ENCODE data around the gene SHISAL1. TPM values are rescaled to one million over a fixed set of nuclear protein-coding genes. Genes with fewer than 3 reads are reported as not detected.
"Not testable (repeated sequence)": the region's sequence is repeated elsewhere in the genome, so short reads cannot be mapped to it uniquely, and the experiment has no call there.

SHISAL1 gene
- total RNA-seq, 2 experiments from 2014 or later: not detected

- H3K27me3 Mint-ChIP-seq: no peaks in the 10 kb centered on the region
- H3K27me3 ChIP-seq (ENCODE audit: control insufficient read depth in 1 of 2, insufficient read depth in 2 of 2, low read length in 2 of 2): peaks cover 0 to 2% of the 10 kb centered on the region in 2 experiments
- H3K36me3 Mint-ChIP-seq (ENCODE audit: low read depth): no peaks in the 10 kb centered on the region
- H3K4me1 Mint-ChIP-seq (ENCODE audit: low read depth): no peaks in the 10 kb centered on the region
- H3K4me3 Mint-ChIP-seq: no peak overlapping the region
- no peak for ATAC-seq (ENCODE audit: poor library complexity)
- intact Hi-C loops (cut with DNase I, micrococcal nuclease): no loop called here
- H3K4me1 ChIP-seq (ENCODE audit: insufficient read depth, low read length): no peaks in the 10 kb centered on the region
- no peak for TF ChIP-seq CTCF (IDR thresholded peaks at IDR 0.05)
- no peak for DNase-seq
- POLR2A ChIA-PET: no interaction called here
- CTCF ChIA-PET: no interaction called here
- no peak overlapping the region for H3K27ac ChIP-seq (ENCODE audit: low read depth in 1 of 2, low read length in 2 of 2)
- no peaks in the 10 kb centered on the region for H3K9me3 ChIP-seq (ENCODE audit: control insufficient read depth in 1 of 2, insufficient read depth in 1 of 2, low read length in 2 of 2)
- H3K4me3 ChIP-seq (ENCODE audit: low read length): no peak overlapping the region
- H3K27ac Mint-ChIP-seq: no peak overlapping the region
- H3K36me3 ChIP-seq (ENCODE audit: insufficient read depth, low read length): no peaks in the 10 kb centered on the region
- H3K9me3 Mint-ChIP-seq: no peaks in the 10 kb centered on the region
These were observed 8.4 kb downstream of the SHISAL1 start for GRCh38 chr22:44304354-44304753.

DNA sequence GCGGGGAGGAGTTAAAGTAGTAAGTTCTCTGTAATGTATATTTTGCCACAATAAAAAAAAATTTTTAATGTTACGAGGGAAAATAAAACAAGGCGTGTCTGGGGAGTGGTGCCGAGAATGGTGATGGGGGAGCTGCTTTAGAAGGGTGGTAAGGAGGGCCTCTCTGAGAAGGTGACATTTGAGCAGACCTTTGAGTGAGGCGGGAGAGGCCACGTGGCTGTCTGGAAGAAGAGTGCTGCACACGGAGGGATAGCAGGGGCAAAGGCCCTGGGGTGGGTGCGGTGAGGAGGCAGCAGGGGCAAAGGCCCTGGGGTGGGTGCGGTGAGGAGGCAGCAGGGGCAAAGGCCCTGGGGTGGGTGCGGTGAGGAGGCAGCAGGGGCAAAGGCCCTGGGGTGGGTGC is 10.4 kb downstream of the SHISAL1 start:
- POLR2A ChIA-PET; DNase-seq; H3K4me1 ChIP-seq (ENCODE audit: insufficient read depth, low read length); H3K4me1 Mint-ChIP-seq (ENCODE audit: low read depth); H3K27me3 ChIP-seq (ENCODE audit: control insufficient read depth in 1 of 2, insufficient read depth in 2 of 2, low read length in 2 of 2); H3K9me3 ChIP-seq (ENCODE audit: control insufficient read depth in 1 of 2, insufficient read depth in 1 of 2, low read length in 2 of 2); ATAC-seq (ENCODE audit: poor library complexity); CTCF ChIA-PET; H3K4me3 Mint-ChIP-seq; H3K36me3 ChIP-seq (ENCODE audit: insufficient read depth, low read length); H3K27me3 Mint-ChIP-seq; H3K27ac Mint-ChIP-seq; intact Hi-C loops (cut with DNase I, micrococcal nuclease); H3K9me3 Mint-ChIP-seq; H3K4me3 ChIP-seq (ENCODE audit: low read length); H3K27ac ChIP-seq (ENCODE audit: low read depth in 1 of 2, low read length in 2 of 2); H3K36me3 Mint-ChIP-seq (ENCODE audit: low read depth): not testable (repeated sequence)

- CTCF ChIA-PET: no interaction called here
- no peaks in the 10 kb centered on the region for H3K4me1 Mint-ChIP-seq (ENCODE audit: low read depth)
These were observed 11.7 kb downstream of the SHISAL1 start for GRCh38 chr22:44301039-44301438.

More at GRCh38 chr22:44301039-44301438, 11.7 kb downstream of the SHISAL1 start:
- peaks cover 0 to 2% of the 10 kb centered on the region in 2 experiments for H3K27me3 ChIP-seq (ENCODE audit: control insufficient read depth in 1 of 2, insufficient read depth in 2 of 2, low read length in 2 of 2)
- H3K36me3 Mint-ChIP-seq (ENCODE audit: low read depth): no peaks in the 10 kb centered on the region
- no peak for DNase-seq
- H3K4me3 ChIP-seq (ENCODE audit: low read length): no peak overlapping the region
- no peak overlapping the region for H3K27ac ChIP-seq (ENCODE audit: low read depth in 1 of 2, low read length in 2 of 2)
- H3K9me3 ChIP-seq (ENCODE audit: control insufficient read depth in 1 of 2, insufficient read depth in 1 of 2, low read length in 2 of 2): no peaks in the 10 kb centered on the region
- H3K27me3 Mint-ChIP-seq: no peaks in the 10 kb centered on the region
- no peak overlapping the region for H3K27ac Mint-ChIP-seq
- no peak overlapping the region for H3K4me3 Mint-ChIP-seq
- no peak for ATAC-seq (ENCODE audit: poor library complexity)
- H3K36me3 ChIP-seq (ENCODE audit: insufficient read depth, low read length): no peaks in the 10 kb centered on the region
- POLR2A ChIA-PET: no interaction called here
- H3K4me1 ChIP-seq (ENCODE audit: insufficient read depth, low read length): no peaks in the 10 kb centered on the region
- intact Hi-C loops (cut with DNase I, micrococcal nuclease): no loop called here
- no peak for TF ChIP-seq CTCF (IDR thresholded peaks at IDR 0.05)
- H3K9me3 Mint-ChIP-seq: no peaks in the 10 kb centered on the region
